Subcutaneous adipose tissue (tissue), 4 donors: Measurements from ENCODE around the gene KCNJ10. TPM values are rescaled to one million over a fixed set of nuclear protein-coding genes. Genes with fewer than 3 reads are reported as not detected.

Experiments
- CTCF ChIP-seq: fragments of 450-650 bp; IDR thresholded peaks from one replicate; pipeline ENCODE4 v1.5.1; 2016; ENCODE audit warnings: low read depth, mild to moderate bottlenecking, control low read depth, antibody characterized with exemption, moderate library complexity
- total RNA-seq, 4 donors: library from RNA; depleted of rRNA; stranded (reverse); fragments of >200 nt; gene quantifications; one replicate each; pipeline ENCODE4 v1.1.0, GENCODE V29; 2016

Gene KCNJ10
- total RNA-seq, 4 donors from 2014 or later = not detected

- no peak for TF ChIP-seq CTCF
These were observed 95.5 kb downstream of the KCNJ10 start for GRCh38 chr1:159974350-159974965.

GRCh38 chr1:159973350-159973940, 96.5 kb downstream of the KCNJ10 start:
- no peak for TF ChIP-seq CTCF

GRCh38 chr1:159972443-159973205, 97.3 kb downstream of the KCNJ10 start:
- TF ChIP-seq CTCF = no peak

- no peak for TF ChIP-seq CTCF
These were observed 99.0 kb downstream of the KCNJ10 start for GRCh38 chr1:159970932-159971342.

GRCh38 chr1:159968901-159969300, 101.1 kb downstream of the KCNJ10 start:
- no peak for TF ChIP-seq CTCF

GRCh38 chr1:159965263-159965662, 104.7 kb downstream of the KCNJ10 start:
- no peak for TF ChIP-seq CTCF

- TF ChIP-seq CTCF = no peak
These were observed 105.8 kb downstream of the KCNJ10 start for GRCh38 chr1:159964144-159964543.
